HG03378 (cell line): Measurements from ENCODE around the gene F13A1.

Experiments
- ATAC-seq: cut with Tn5 transposase; IDR thresholded peaks from one replicate; pipeline ENCODE4 v1.9.1; 2021; ENCODE audit warnings: mild to moderate bottlenecking, moderate library complexity; ENCODE audit not compliant: unreplicated experiment

Gene F13A1

DNA sequence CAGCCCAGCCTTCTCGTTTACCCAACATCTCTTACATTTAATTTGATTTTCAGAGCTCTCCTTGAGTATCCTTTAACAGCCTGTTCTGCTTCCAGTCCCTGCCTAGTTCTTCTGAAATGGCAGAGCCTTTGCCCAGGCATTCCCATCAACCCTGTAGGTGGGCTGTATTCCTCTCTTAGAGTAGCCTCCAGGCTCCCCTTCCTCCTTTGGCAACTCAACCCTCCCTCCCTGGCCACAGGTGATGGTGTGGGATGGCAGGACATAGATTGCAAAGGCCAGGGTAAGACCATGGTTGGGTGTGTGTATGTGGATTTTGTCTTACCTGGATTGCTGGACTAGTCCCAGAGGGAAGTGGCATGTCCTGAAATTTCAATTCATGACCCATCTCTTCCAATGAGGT, 125.4 kb downstream of the F13A1 start:
- ATAC-seq = no peak

DNA sequence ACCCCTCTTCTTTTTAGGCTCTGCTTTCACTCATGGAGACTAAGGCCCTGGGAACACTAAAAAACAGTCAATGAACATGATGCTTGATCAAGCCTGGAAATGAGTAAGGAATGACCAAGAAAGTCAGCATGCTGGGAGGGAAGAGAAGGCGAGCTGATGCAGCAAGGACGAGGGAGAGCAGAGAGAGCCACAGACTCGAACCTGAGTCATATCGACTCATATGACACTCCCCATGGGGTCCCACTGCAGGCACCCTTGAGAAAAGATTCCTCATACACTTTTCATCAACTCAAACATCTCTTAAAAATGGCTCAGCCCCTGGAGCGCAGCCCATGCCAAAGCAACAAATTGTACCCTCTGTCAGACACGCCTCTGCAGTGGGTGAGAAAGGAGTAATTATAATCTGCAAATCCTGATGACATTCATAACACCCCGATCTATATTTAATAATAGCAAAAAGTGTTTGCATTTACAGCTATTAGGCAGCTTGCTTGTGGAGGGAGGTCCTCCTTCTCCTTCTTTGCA, 127.2 kb downstream of the F13A1 start:
- ATAC-seq = no peak

DNA sequence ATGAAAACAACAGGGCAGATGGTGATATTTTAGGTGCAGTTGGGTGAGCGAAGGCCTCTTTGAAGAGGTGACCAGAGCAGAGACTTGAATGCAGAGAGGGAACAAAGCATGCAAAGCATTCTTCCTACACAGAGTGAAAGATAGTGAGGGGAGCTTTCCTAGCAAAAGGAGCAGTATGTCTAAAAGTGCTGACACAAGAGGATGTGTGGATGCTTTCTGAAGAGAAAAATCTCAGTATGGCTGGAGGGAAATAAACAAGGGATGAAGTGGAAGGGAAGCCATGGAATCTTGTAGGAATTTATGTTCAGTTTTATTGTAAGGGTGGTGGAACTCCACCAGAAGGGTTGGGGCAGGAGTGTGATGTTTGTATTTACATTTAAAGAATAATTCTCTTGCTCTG, 128.6 kb downstream of the F13A1 start:
- ATAC-seq = no peak

DNA sequence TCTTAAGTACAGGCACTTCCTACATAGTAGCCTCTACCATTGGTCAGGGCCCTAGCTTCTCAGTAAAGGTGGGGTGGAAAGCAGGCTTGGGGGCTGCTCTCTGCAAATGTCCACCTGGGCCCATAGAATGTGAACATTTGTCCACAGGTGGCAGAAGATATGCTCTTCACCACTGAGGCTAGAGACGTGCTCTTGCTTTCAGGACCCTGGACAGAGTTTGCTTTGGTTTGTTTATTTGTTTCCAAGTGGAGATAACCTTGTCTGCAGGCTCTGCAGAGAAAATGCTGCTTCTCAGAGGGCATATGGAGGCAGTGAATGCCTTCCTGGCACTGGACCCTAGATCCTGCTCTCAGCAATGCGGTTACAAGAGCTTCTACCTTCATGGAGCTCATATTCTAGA, 129.0 kb downstream of the F13A1 start:
- ATAC-seq = no peak

DNA sequence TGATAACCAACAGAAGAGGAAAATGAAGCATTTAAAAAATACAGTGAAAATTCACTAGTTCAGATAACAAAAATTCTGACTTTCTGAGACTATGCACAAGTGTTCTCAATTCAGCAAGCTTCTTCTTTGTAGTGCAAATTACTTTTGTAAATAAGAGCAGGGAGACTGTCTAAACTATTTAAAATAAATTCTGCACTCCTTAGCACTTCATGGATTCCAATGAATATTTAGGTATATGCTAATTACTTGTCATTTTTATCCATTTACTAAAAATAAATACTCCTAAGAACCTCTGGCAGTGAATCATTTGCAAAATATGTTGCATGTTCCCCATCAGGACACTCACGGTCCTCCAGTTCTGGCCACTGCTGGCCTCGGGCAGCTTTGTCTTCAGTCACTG, 139.8 kb downstream of the F13A1 start:
- ATAC-seq = no peak

DNA sequence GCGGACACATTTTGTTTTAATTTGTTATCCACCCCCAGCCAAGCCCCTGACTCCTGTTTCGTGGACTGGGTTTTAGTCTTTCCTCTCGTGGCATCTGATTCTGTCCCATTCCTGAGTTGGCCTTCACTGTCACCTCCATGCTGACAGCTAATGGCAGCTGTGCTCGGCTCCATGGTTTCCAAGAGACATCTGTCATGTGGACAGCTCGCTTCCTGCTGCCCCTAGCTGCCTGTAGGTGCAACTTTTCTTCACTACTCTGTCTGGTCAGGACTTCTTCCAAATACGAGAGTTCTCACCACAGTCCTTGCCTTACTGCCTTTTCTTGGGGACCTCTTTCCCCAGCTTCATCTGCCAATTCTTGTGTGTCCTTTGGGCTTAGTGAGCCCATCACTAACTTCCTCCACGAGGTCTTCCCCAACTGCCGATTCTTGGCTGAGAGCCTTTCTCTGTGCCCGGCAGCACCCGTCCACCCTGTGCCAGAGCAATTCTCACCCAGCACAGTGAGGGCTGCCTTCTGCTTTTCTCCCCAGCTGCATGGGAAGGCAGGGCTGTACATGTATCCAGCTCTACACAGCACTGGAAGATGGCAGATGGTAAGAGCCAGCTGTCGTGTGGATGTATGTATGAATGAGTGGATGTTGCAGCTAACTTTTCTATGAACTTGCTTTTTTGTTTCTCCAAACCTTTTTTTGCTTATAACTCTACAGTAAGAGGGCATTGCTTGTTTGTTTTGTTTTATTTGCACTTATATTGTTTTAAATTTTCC, 140.4 kb downstream of the F13A1 start:
- no peak for ATAC-seq

DNA sequence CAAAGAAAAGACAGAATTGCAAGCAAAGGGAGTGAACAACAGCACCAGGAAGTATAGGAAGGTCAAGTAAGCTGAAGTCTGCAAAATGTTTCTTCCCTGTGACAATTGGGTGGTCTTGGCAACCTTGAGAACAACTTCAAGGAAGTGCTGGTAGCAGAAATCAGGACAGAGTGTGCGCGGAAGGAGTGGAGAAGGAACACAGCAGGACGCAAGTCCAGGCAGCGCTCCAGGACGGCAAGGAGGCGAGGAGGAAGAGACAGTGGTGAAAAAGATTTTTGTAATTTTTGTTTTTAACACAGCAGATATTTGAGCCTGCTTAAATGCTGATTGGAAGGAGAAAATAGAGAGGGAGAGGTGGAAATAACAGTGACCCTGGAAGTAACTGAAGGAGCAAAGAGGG, 141.7 kb downstream of the F13A1 start:
- ATAC-seq = no peak

DNA sequence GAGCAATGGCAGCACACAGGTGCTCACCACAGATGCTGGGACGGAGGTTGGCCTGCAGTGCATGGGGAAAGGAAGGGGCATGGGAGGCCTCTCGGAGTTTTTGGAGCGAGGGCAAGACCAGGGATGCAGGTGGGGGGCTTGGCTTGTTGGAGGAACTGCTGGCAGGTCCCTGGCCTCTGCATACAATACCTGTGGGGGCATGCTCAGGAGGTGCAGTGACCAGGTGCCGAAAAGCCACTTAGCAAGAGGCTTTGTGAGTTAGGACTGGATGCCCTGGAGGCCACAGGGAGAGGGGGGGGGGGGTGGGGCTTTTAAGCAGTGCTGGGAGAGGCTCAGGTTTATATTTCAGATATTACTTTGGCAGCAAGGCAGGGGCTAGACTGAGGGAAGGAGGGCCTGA, 142.7 kb downstream of the F13A1 start:
- no peak for ATAC-seq

DNA sequence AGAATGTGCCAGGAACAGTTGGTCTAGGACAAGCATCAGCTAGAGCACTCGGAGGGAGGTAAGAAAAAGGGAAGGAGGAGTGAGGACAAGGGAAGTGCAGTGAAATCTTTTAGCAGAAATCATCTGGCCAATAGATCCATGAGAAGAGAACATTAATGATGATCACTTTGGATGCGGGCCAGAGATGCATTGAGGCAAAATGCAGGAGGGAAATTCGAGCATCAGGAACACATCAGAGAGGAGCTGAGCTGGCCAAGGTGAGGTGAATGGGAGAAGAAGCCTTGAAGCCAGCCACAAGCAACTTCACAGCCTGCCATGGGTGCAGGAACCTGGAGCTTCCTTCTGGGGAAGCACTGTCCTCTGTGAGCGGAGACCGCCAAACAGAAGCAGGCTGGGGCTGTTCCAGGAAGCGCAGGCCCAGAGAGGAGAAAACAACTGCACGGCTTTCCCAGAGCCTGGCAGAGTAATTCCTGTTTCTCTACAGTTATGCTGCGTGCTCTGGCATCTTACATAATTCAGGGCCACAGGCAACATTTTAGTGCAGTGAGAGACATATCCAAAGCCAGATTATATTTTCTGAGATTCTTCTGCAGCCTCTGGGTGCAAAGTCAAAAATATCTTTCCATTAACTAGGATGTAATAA, 143.8 kb downstream of the F13A1 start:
- ATAC-seq = no peak

DNA sequence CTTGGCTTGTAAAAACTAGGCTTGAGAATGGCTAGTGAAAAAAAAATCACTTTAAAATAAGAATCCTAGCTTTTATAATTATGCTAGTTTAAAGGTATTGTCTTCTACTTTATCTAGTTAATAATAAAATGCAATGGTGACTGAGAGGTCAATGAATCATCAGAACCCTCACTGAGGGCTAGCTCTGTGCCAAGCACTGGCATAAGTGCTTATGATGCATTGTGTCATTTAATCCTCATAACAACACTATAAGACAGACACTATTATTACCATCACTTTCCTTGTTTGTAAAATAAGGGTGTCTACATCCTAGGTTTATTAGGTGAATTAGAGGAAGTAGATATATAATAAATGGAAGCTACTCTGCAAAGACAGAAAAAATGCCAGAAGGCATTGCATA, 144.3 kb downstream of the F13A1 start:
- no peak for ATAC-seq

DNA sequence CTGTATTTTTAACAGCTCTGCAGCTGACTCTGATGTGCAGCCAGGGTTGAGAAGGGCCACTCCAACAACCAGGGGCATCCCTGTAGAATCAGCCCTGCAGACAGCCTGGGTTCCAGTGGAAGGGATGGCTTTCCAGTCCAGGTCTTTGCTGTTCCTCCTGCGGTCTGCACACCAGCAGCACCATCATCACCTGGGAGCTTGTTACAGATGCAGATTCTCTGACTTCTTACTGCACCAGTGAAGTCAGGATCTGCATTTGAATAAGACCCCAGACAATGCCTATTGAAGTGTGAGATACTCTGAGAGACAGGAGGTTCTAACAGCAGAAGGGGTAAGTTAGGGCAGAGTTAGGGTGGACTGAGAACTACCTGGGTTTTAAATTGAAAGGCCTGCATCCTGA, 151.3 kb downstream of the F13A1 start:
- no peak for ATAC-seq

DNA sequence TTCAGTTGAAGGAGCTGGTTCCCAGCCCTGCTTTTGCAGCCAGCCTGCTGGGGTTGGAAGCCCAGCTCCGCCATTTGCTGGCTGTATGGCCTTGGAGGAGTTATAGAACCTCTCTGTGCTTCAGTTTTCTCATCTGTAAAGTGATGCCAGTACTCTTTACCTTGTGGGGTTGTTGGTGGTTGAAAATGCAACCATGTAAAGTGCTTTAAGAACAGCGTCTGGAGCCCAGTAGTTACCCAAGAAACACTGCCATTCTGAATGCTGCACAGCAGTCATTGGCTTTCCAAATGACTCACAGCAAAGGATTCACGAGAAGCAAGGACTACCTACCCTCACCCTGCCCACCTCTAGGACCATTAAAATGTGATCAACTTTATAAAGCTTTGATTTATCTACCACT, 154.4 kb downstream of the F13A1 start:
- no peak for ATAC-seq

DNA sequence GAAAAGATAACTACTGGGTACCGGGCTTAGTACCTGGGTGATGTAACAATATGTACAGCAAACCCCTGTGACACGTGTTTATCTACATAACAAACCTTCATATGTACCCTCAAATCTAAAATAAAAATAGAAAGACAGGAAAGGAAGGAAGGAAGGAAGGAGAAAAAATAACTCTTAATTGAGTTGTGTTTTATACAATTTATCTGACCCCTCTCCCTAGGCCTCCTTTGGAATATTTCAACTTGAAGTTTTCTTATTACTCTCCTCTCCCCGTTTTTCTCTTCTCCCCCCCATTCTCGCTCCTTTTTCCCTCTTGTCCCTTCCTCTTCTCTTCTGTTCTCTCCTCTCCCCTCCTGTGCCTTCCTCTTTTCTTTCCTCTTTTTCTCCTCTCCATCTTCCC, 156.1 kb downstream of the F13A1 start:
- ATAC-seq = no peak

DNA sequence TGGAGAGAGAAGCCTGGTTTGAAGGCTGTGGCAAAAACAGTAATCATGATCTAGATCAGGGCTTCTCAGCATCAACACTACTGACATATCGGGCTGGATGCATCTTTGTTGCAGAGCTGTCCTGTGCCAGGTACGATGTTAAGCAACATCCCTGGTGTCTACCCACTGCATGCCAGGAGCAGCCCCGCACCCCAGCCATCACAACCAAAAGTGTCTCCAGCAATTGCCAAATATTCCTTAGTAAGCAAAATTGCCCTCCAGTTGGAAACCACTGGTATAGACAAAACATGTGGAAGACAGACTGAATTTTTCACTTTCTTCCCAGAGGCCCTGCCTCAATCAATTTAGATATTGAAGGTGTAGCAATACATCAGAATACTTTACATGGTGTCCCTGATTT, 166.1 kb downstream of the F13A1 start:
- ATAC-seq = no peak

DNA sequence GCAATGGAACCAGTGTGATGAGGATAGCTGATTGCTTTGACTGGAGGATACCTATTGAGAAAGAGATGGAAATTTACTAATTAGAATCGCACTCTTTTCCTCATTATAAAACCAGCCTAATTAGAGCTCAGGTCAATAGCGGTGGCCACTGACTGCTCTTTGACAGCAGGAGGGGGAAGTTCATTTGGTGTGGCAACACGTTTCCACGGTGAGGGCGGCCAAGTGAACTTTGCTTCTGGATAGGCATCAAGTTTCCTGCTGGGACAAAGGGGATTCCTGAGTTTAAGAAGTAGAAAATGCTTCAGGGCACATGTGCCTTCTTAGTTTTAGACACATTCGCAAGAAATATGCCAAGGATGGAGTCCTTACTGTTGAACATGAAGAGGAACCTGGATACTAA, 168.4 kb downstream of the F13A1 start:
- no peak for ATAC-seq

DNA sequence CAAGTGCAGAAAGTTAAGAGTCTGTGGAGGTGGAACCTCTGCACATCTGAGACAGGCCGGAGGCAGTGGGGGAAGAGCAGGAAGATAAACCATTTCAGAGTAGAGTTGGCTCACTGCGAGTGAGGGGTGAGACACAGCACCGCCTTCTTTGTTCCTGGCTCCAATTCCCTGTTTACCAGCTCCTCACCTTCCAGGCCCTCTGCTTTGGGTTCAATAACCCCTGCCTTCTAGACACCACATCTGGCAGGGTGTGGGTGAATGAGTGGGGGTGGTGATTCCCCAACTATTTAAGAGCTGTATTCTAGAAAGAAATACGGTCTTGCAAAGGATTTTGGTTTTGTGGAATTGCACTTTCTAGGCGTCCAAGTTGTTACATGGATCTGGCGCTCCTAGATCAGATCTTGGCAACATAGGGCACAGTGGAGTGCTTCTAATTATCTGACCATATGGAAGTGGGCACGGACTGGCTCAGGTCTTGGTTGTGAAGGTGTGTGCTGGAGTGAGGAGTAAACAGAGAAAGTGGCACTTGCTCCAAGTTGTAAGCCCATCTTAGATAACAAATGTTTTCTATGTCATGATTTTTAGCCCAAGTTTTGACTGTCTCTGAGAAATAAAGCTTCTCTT, 172.2 kb downstream of the F13A1 start:
- ATAC-seq = no peak

DNA sequence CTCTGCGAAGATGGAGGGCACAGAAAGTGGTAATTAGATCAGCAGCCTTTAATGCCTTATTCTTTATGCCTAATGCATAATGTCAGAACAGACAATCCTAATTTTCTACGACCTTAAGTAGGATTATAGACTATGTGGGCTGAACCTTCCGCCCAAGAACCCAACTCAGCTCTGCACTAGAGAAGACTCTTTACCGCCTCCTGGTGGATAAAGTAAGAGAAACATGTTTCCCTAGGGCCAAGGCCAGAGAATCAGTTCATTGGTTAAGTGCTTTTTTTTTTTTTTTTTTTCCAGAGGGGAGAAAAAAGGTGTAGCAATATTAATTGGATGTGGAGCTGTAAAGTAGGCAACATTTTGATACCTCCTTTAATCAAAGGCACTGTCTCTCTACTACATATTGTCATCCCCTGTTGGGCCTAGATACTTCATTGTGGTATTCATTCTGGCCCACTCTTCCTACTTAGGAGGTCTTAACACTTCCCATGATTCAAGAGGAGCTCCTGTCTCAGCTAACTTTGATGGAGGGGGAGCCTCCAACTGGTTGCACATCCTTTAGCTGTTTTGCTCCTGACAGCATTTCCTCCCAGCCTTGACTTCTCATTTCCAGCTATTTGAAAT, 188.9 kb downstream of the F13A1 start:
- ATAC-seq = no peak

DNA sequence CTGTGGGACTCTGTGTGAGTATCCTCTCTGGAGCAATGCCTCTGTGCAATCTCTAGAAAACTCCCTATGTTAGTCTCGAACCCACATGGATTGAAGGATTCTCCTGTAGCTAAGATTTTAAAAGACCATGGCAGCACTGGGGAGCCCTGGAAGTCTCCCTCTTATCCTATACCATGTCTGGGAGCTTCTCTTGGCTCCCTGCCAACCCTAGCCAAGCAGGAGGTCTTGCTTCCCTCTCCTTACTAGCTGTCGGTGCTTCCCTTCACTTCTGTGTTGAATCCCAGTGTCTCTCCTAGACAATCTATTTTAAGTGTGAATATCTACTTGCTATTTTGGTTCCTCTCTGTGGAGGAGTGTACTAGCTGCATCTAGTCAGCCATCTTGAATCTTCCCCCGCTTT, 195.0 kb downstream of the F13A1 start:
- ATAC-seq = no peak

DNA sequence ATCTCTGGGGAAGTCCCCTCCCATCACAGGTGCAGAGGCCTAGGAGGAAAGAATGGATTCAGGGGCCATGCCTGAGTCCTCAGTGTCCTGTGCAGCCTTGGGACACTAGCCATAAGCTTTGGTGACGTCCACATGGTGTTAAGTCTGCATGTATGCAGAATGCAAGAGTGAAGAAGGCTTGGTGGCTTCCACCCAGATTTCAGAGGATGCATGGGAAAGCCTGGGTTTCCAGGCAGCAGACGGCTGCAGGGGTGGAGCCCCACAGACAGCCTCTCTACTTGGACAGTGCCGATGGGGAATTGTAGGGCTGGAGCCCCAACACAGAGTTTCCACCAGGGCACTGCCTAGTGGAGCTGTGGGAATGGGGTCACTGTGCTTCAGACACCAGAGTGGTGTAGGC, 196.7 kb downstream of the F13A1 start:
- ATAC-seq = no peak

DNA sequence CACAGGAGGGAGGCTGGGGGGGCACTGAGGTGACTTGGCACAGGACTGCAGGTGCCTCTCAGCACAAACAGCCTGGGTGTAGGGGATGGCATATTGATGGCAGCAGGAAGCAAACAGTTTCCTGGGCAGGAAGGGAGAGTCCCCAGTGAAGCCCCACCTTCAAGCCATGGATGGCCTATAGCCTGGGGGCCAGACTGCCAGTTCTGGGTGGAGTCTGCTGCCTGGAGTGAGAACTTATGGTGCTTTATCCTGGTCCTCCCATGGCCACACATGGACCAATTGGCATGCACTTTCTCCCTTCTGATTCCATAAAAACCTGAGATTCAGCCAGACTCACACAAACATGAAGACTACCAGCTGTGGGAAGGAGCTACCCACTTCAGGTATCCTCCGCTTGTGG, 198.5 kb downstream of the F13A1 start:
- ATAC-seq = no peak

DNA sequence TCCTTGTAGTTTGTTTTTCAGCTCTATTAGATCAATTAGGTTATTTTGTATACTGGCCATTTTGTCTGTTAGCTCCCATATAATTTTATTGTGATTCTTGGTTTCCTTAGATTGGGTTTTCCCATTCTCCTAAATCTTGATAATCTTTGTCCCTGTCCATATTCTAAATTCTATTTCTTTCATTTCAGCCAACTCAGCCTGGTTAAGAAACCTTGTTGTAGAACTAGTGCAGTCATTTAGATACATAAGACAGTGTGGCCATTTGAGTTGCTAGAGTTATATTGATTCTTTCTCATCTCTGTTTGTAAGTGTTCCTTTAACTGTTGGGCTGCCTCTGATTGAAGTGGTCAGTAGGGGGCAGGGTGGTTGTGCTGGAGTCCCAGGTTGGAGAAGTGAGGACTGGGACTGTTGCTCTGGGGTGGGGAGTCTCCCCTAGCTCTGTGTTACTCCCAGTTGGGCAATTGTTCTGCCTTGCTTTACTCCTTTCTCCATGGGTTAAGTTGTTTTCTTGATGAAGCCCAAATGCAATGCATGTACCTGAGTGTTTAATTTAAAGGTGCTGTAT, 214.9 kb downstream of the F13A1 start:
- ATAC-seq = no peak
